ENCODE measurements around the gene ZNF865.
"Not testable (repeated sequence)": the region's sequence is repeated elsewhere in the genome, so short reads cannot be mapped to it uniquely, and the experiment has no call there.

ZNF865 gene

GRCh38 chr19:55580628-55581144 lies 24.8 kb upstream of the ZNF865 start, which contains the start of gene ZNF579:
Gene ZNF579, minus strand, starts transcription at chr19:55580848. Its CDS starts 1,209 bp downstream, at chr19:55579639.
- H3K27me3 Mint-ChIP-seq = no peaks in the 10 kb centered on the region
- H3K4me3 Mint-ChIP-seq = peak within 1 kb of the TSS; percentile 72 to 91
- H3K27ac Mint-ChIP-seq = peak within 1 kb of the TSS; percentile 81 to 98
- DNase-seq = peak; percentile 57 to 64 (median 59)
- H3K9me3 Mint-ChIP-seq = peaks cover 0 to 3% of the 10 kb centered on the region in 2 donors
- peaks cover 20 to 21% of the 10 kb centered on the region in 2 donors for H3K4me1 Mint-ChIP-seq (ENCODE audit: low read depth in 2 of 2)
- ATAC-seq (replicated peaks) = peak; percentile 77
- peaks cover 4% of the 10 kb centered on the region for H3K36me3 Mint-ChIP-seq (ENCODE audit: insufficient read depth)

DNA sequence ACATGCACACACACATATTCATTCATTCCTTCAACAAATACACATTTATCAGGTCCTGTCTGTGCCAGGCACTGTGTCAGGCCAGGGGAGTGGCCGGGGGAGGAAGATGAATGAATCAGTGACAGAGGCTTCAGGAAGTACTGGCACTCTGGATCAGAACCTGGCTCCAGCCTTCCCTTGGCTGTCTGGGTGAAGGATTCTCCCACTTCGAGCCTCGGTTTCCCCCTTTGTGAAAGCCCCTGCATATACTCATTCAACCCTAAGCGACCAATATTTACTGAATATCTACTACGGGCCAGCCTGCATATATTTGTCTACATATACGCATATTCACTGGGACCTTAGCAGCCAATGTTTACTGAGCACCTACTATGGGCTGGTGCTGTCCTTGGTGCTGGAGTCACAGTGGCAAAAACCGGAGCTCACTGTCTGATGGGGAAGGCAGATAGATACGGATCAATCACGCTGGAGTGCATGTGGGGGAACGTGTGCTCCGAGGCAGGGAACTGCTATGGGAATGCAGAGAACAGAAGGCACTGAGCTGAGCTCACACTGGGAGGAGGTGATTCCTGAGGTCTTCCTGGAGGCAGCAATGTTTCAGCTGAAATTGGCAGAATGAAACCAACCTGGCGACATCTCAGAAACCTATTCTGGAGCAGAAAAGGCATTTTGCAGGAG lies 24.2 kb upstream of the ZNF865 start:
- Mint-ChIP-seq H3K36me3 (ENCODE audit: insufficient read depth) (peaks cover 4% of the 10 kb centered on the region), H3K9me3 (peaks cover 0 to 3% of the 10 kb centered on the region in 2 donors), H3K4me1 (ENCODE audit: low read depth in 2 of 2) (peaks cover 20 to 26% of the 10 kb centered on the region in 2 donors), H3K27me3 (no peaks in the 10 kb centered on the region), H3K4me3 (peak overlapping the region; percentile 72 to 91), H3K27ac (peak overlapping the region; percentile 81 to 98)
- DNase-seq = no peak
- no peak for ATAC-seq (replicated peaks)

GRCh38 chr19:55581823-55582223 lies 23.6 kb upstream of the ZNF865 start:
- Mint-ChIP-seq H3K4me3 (peak overlapping the region; percentile 72 to 91), H3K9me3 (peaks cover 0 to 3% of the 10 kb centered on the region in 2 donors), H3K36me3 (ENCODE audit: insufficient read depth) (peaks cover 2% of the 10 kb centered on the region), H3K4me1 (ENCODE audit: low read depth in 2 of 2) (peaks cover 20 to 31% of the 10 kb centered on the region in 2 donors), H3K27me3 (no peaks in the 10 kb centered on the region), H3K27ac (peak overlapping the region; percentile 81 to 98)
- DNase-seq (no peak), ATAC-seq (replicated peaks) (no peak)

DNA sequence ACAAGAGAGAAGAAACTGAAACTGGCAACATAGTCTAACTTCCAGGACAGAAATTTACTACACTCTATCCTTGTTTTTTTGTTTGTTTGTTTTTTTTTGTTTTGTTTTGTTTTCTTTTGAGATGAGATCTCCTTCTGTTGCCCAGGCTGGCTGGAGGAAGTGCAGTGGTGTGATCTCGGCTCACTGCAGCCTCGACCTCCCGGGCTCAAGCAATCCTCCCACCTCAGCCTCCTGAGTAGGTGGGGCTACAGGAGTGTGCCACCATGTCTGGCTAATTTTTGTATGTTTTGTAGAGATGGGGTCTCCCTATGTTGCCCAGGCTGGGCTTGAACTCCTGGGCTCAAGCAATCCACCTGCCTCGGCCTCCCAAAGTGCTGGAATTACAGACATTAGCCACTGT lies 23.2 kb upstream of the ZNF865 start:
- not testable (repeated sequence) for H3K27me3 Mint-ChIP-seq; H3K36me3 Mint-ChIP-seq (ENCODE audit: insufficient read depth); DNase-seq; H3K9me3 Mint-ChIP-seq; H3K4me3 Mint-ChIP-seq; ATAC-seq (replicated peaks)
- Mint-ChIP-seq H3K27ac (peak overlapping the region in 1 of 2 donors; percentile 98), H3K4me1 (ENCODE audit: low read depth in 2 of 2) (peaks cover 24 to 35% of the 10 kb centered on the region in 2 donors)

- H3K27me3 Mint-ChIP-seq; H3K27ac Mint-ChIP-seq; H3K4me3 Mint-ChIP-seq; H3K36me3 Mint-ChIP-seq (ENCODE audit: insufficient read depth); H3K9me3 Mint-ChIP-seq; DNase-seq; ATAC-seq (replicated peaks): not testable (repeated sequence)
- H3K4me1 Mint-ChIP-seq (ENCODE audit: low read depth in 2 of 2) = peaks cover 25 to 36% of the 10 kb centered on the region in 2 donors
Observed at GRCh38 chr19:55583897-55584296, 21.6 kb upstream of the ZNF865 start.

DNA sequence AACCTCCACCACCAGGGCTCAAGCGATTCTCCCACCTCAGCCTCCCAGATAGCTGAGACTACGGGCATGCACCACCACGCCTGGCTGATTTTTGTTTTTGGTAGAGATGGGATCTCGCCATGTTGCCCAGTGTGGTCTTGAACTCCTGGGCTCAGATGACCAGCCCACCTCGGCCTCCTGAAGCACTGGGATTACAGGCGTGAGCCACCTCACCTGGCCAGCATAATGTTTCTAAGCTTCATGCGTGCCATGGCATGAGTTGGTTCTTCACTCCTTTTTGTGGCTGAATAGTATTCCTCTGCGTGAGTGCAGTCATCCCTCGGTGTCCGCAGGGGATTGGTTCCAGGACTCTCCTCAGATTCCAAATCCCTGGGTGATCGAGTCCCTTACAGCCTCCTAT lies 20.6 kb upstream of the ZNF865 start:
- Mint-ChIP-seq H3K27me3 (no peaks in the 10 kb centered on the region), H3K4me3 (no peak overlapping the region), H3K27ac (peak overlapping the region in 1 of 2 donors; percentile 13), H3K36me3 (ENCODE audit: insufficient read depth) (peaks cover 5% of the 10 kb centered on the region), H3K9me3 (peaks cover 0 to under 1% of the 10 kb centered on the region in 2 donors), H3K4me1 (ENCODE audit: low read depth in 2 of 2) (peaks cover 21 to 33% of the 10 kb centered on the region in 2 donors)
- ATAC-seq (replicated peaks) = no peak
- no peak for DNase-seq

- ATAC-seq (replicated peaks) (no peak), DNase-seq (no peak)
- Mint-ChIP-seq H3K36me3 (ENCODE audit: insufficient read depth) (peaks cover 5% of the 10 kb centered on the region), H3K4me3 (peak overlapping the region; percentile 69 to 80), H3K9me3 (no peaks in the 10 kb centered on the region), H3K4me1 (ENCODE audit: low read depth in 2 of 2) (peaks cover 17 to 30% of the 10 kb centered on the region in 2 donors), H3K27me3 (no peaks in the 10 kb centered on the region), H3K27ac (peak overlapping the region; percentile 32 to 91)
Observed at GRCh38 chr19:55585658-55586339, 19.6 kb upstream of the ZNF865 start.

- H3K36me3 Mint-ChIP-seq (ENCODE audit: insufficient read depth) = peaks cover 5% of the 10 kb centered on the region
- ATAC-seq (replicated peaks) = peak; percentile 99
Observed at GRCh38 chr19:55586976-55587668, 18.3 kb upstream of the ZNF865 start.

DNA sequence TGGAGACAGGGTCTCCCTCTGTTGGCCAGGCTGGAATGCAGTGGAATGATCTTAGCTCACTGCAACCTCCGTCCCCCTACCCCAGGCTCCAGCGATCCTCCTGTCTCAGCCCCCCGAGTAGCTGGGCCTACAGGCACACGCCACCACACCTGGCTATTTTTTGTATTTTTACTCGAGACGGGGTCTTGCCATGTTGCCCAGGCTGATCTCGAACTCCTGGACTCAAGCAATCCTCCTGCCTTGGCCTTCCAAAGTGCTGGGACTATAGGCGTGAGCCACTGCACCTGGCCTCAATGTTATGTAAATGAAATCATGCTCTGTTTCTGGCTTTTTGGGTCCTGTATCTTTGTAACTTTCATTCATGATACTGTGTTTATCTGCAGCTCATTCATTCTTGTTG lies 16.7 kb upstream of the ZNF865 start:
- H3K4me3 Mint-ChIP-seq = no peak overlapping the region
- no peak overlapping the region for H3K27ac Mint-ChIP-seq
- DNase-seq (no peak), ATAC-seq (replicated peaks) (no peak)
- no peaks in the 10 kb centered on the region for H3K9me3 Mint-ChIP-seq
- H3K36me3 Mint-ChIP-seq (ENCODE audit: insufficient read depth) = peaks cover 5% of the 10 kb centered on the region
- peaks cover 11 to 20% of the 10 kb centered on the region in 2 donors for H3K4me1 Mint-ChIP-seq (ENCODE audit: low read depth in 2 of 2)
- no peaks in the 10 kb centered on the region for H3K27me3 Mint-ChIP-seq

More at GRCh38 chr19:55586976-55587668, 18.3 kb upstream of the ZNF865 start:
- Mint-ChIP-seq H3K4me1 (ENCODE audit: low read depth in 2 of 2) (peaks cover 11 to 20% of the 10 kb centered on the region in 2 donors), H3K9me3 (no peaks in the 10 kb centered on the region), H3K27me3 (no peaks in the 10 kb centered on the region), H3K27ac (peak overlapping the region; percentile 28 to 59), H3K4me3 (peak overlapping the region; percentile 69 to 80)
- peak; percentile 95 to 96 (median 95) for DNase-seq

GRCh38 chr19:55590109-55590508 lies 15.3 kb upstream of the ZNF865 start:
- no peak overlapping the region for H3K27ac Mint-ChIP-seq
- H3K4me3 Mint-ChIP-seq = no peak overlapping the region
- DNase-seq (no peak), ATAC-seq (replicated peaks) (no peak)
- H3K9me3 Mint-ChIP-seq = no peaks in the 10 kb centered on the region
- peaks cover 11 to 20% of the 10 kb centered on the region in 2 donors for H3K4me1 Mint-ChIP-seq (ENCODE audit: low read depth in 2 of 2)
- H3K27me3 Mint-ChIP-seq = no peaks in the 10 kb centered on the region
- peaks cover 5% of the 10 kb centered on the region for H3K36me3 Mint-ChIP-seq (ENCODE audit: insufficient read depth)

GRCh38 chr19:55590617-55591016 lies 14.8 kb upstream of the ZNF865 start:
- Mint-ChIP-seq H3K4me1 (ENCODE audit: low read depth in 2 of 2) (peaks cover 6 to 15% of the 10 kb centered on the region in 2 donors), H3K9me3 (no peaks in the 10 kb centered on the region), H3K27me3 (no peaks in the 10 kb centered on the region), H3K27ac (no peak overlapping the region), H3K36me3 (ENCODE audit: insufficient read depth) (peaks cover 7% of the 10 kb centered on the region), H3K4me3 (no peak overlapping the region)
- ATAC-seq (replicated peaks) (no peak), DNase-seq (no peak)

DNA sequence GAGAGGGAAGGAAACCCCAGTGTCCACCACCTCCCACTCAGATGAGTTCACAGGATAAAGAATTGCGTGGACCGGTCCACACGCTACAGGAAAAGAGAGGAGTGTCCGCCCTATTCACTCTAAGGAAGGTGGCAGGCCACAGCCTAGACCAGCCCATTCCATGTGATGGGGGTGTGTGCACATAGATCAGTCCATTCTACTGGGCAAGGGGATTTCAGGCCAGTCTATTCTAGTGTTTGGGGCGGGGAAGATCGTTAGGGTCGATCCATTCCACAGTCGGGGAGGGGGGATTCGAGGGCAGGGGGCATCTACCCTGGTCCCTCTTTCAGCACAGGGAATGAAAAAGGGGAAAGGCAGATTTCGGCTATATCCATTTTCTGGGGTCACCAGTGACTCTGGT lies 13.9 kb upstream of the ZNF865 start:
- no peak for ATAC-seq (replicated peaks)
- Mint-ChIP-seq H3K9me3 (no peaks in the 10 kb centered on the region), H3K27me3 (no peaks in the 10 kb centered on the region), H3K36me3 (ENCODE audit: insufficient read depth) (peaks cover 11% of the 10 kb centered on the region), H3K4me1 (ENCODE audit: low read depth in 2 of 2) (peaks cover 5 to 8% of the 10 kb centered on the region in 2 donors), H3K27ac (no peak overlapping the region), H3K4me3 (no peak overlapping the region)
- DNase-seq = no peak

DNA sequence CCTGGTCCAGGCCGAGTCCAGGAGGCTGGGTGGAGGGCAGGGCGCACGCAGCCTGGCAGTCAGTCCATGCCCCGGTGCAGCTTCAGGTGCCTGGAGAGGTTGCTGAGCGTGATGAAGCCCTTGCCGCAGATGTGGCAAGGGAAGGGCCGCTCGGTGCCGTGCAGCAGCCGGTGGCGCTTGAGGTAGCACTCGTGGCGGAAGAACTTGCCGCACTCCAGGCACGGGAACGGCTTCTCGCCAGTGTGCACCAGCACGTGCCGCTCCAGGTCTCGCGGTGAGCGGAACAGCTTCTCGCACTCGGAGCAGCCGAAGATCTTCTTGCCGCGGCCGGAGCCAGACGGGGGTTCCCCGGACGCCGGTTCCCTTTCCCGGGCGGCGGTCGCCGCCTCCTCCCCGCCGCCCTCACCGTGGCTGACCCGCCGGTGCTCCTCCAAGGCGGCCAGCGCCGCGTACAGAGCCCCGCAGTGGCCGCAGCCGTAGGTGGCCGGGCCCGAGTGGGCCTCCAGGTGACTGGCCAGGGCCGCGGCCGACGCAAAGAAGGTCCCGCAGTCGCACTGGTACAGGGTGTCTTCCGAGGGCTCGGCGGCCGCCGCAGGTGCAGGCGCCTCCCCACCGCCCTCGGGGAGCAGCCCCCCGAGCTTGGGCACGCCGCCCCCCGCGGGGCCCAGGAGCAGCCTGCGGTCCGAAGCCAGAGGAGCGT lies 12.9 kb upstream of the ZNF865 start:
- no peak overlapping the region for H3K27ac Mint-ChIP-seq
- peaks cover 10% of the 10 kb centered on the region for H3K36me3 Mint-ChIP-seq (ENCODE audit: insufficient read depth)
- ATAC-seq (replicated peaks) = no peak
- no peaks in the 10 kb centered on the region for H3K9me3 Mint-ChIP-seq
- H3K4me1 Mint-ChIP-seq (ENCODE audit: low read depth in 2 of 2) = no peaks in the 10 kb centered on the region
- no peaks in the 10 kb centered on the region for H3K27me3 Mint-ChIP-seq
- H3K4me3 Mint-ChIP-seq = no peak overlapping the region
- no peak for DNase-seq
